Measurements from ENCODE around the gene ALDH1A3.

ALDH1A3 gene

GRCh38 chr15:100869151-100869999, 10.3 kb upstream of the ALDH1A3 start:
- Histone ChIP-seq H3K9me3 (ENCODE audit: control insufficient read depth, low read length) (no peaks in the 10 kb centered on the region), H3K27me3 (replicated peaks; ENCODE audit: control insufficient read depth, insufficient read depth, low read length, poor library complexity, severe bottlenecking) (no peaks in the 10 kb centered on the region), H3K27ac (ENCODE audit: insufficient read depth, low read length, poor library complexity, severe bottlenecking) (no peak overlapping the region), H3K36me3 (ENCODE audit: control insufficient read depth, insufficient read depth, low read length) (no peaks in the 10 kb centered on the region), H3K4me1 (ENCODE audit: control insufficient read depth, insufficient read depth, low read length, poor library complexity, severe bottlenecking) (no peaks in the 10 kb centered on the region), H3K4me3 (ENCODE audit: insufficient read depth, low read depth, low read length, poor library complexity, severe bottlenecking) (no peak overlapping the region)
- DNase-seq, result no peak

GRCh38 chr15:100873029-100873677, 6.5 kb upstream of the ALDH1A3 start:
- Histone ChIP-seq H3K4me1 (ENCODE audit: control insufficient read depth, insufficient read depth, low read length, poor library complexity, severe bottlenecking) (no peaks in the 10 kb centered on the region), H3K9me3 (ENCODE audit: control insufficient read depth, low read length) (no peaks in the 10 kb centered on the region), H3K4me3 (ENCODE audit: insufficient read depth, low read depth, low read length, poor library complexity, severe bottlenecking) (no peak overlapping the region), H3K27me3 (replicated peaks; ENCODE audit: control insufficient read depth, insufficient read depth, low read length, poor library complexity, severe bottlenecking) (no peaks in the 10 kb centered on the region), H3K36me3 (ENCODE audit: control insufficient read depth, insufficient read depth, low read length) (no peaks in the 10 kb centered on the region), H3K27ac (ENCODE audit: insufficient read depth, low read length, poor library complexity, severe bottlenecking) (no peak overlapping the region)
- DNase-seq, result peak in 2 of 3 donors; percentile 11 to 35

- Histone ChIP-seq H3K36me3 (ENCODE audit: control insufficient read depth, insufficient read depth, low read length) (no peaks in the 10 kb centered on the region), H3K9me3 (ENCODE audit: control insufficient read depth, low read length) (no peaks in the 10 kb centered on the region), H3K27ac (ENCODE audit: insufficient read depth, low read length, poor library complexity, severe bottlenecking) (no peak overlapping the region), H3K4me3 (ENCODE audit: insufficient read depth, low read depth, low read length, poor library complexity, severe bottlenecking) (no peak overlapping the region), H3K27me3 (replicated peaks; ENCODE audit: control insufficient read depth, insufficient read depth, low read length, poor library complexity, severe bottlenecking) (peaks cover 12% of the 10 kb centered on the region), H3K4me1 (ENCODE audit: control insufficient read depth, insufficient read depth, low read length, poor library complexity, severe bottlenecking) (no peaks in the 10 kb centered on the region)
- DNase-seq, result no peak
Measured at GRCh38 chr15:100875495-100875894, 4.1 kb upstream of the ALDH1A3 start.

- H3K4me3 ChIP-seq (ENCODE audit: insufficient read depth, low read depth, low read length, poor library complexity, severe bottlenecking), result no peak overlapping the region
- H3K9me3 ChIP-seq (ENCODE audit: control insufficient read depth, low read length), result no peaks in the 10 kb centered on the region
- H3K27me3 ChIP-seq (replicated peaks; ENCODE audit: control insufficient read depth, insufficient read depth, low read length, poor library complexity, severe bottlenecking), result peaks cover 16% of the 10 kb centered on the region
- H3K4me1 ChIP-seq (ENCODE audit: control insufficient read depth, insufficient read depth, low read length, poor library complexity, severe bottlenecking), result no peaks in the 10 kb centered on the region
- no peaks in the 10 kb centered on the region for H3K36me3 ChIP-seq (ENCODE audit: control insufficient read depth, insufficient read depth, low read length)
- DNase-seq, result no peak
- H3K27ac ChIP-seq (ENCODE audit: insufficient read depth, low read length, poor library complexity, severe bottlenecking), result no peak overlapping the region
Measured at GRCh38 chr15:100875976-100876375, 3.7 kb upstream of the ALDH1A3 start.

GRCh38 chr15:100877551-100877950, 2.1 kb upstream of the ALDH1A3 start:
- Histone ChIP-seq H3K4me1 (ENCODE audit: control insufficient read depth, insufficient read depth, low read length, poor library complexity, severe bottlenecking) (no peaks in the 10 kb centered on the region), H3K9me3 (ENCODE audit: control insufficient read depth, low read length) (no peaks in the 10 kb centered on the region), H3K36me3 (ENCODE audit: control insufficient read depth, insufficient read depth, low read length) (no peaks in the 10 kb centered on the region), H3K27ac (ENCODE audit: insufficient read depth, low read length, poor library complexity, severe bottlenecking) (no peak overlapping the region), H3K4me3 (ENCODE audit: insufficient read depth, low read depth, low read length, poor library complexity, severe bottlenecking) (no peak overlapping the region), H3K27me3 (replicated peaks; ENCODE audit: control insufficient read depth, insufficient read depth, low read length, poor library complexity, severe bottlenecking) (peaks cover 16% of the 10 kb centered on the region)
- no peak for DNase-seq

GRCh38 chr15:100878130-100878529, 1.5 kb upstream of the ALDH1A3 start:
- H3K4me1 ChIP-seq (ENCODE audit: control insufficient read depth, insufficient read depth, low read length, poor library complexity, severe bottlenecking), result no peaks in the 10 kb centered on the region
- DNase-seq, result no peak
- no peaks in the 10 kb centered on the region for H3K36me3 ChIP-seq (ENCODE audit: control insufficient read depth, insufficient read depth, low read length)
- no peaks in the 10 kb centered on the region for H3K9me3 ChIP-seq (ENCODE audit: control insufficient read depth, low read length)
- no peak overlapping the region for H3K27ac ChIP-seq (ENCODE audit: insufficient read depth, low read length, poor library complexity, severe bottlenecking)
- H3K4me3 ChIP-seq (ENCODE audit: insufficient read depth, low read depth, low read length, poor library complexity, severe bottlenecking), result no peak overlapping the region
- peaks cover 16% of the 10 kb centered on the region for H3K27me3 ChIP-seq (replicated peaks; ENCODE audit: control insufficient read depth, insufficient read depth, low read length, poor library complexity, severe bottlenecking)

GRCh38 chr15:100878648-100879047, 983 bp upstream of the ALDH1A3 start:
- Histone ChIP-seq H3K4me3 (ENCODE audit: insufficient read depth, low read depth, low read length, poor library complexity, severe bottlenecking) (no peak overlapping the region), H3K27ac (ENCODE audit: insufficient read depth, low read length, poor library complexity, severe bottlenecking) (no peak overlapping the region), H3K4me1 (ENCODE audit: control insufficient read depth, insufficient read depth, low read length, poor library complexity, severe bottlenecking) (no peaks in the 10 kb centered on the region), H3K9me3 (ENCODE audit: control insufficient read depth, low read length) (no peaks in the 10 kb centered on the region), H3K27me3 (replicated peaks; ENCODE audit: control insufficient read depth, insufficient read depth, low read length, poor library complexity, severe bottlenecking) (peaks cover 16% of the 10 kb centered on the region), H3K36me3 (ENCODE audit: control insufficient read depth, insufficient read depth, low read length) (no peaks in the 10 kb centered on the region)
- no peak for DNase-seq

GRCh38 chr15:100879061-100879463, 569 bp upstream of the ALDH1A3 start:
- H3K27me3 ChIP-seq (replicated peaks; ENCODE audit: control insufficient read depth, insufficient read depth, low read length, poor library complexity, severe bottlenecking), result peaks cover 16% of the 10 kb centered on the region
- DNase-seq, result no peak
- no peaks in the 10 kb centered on the region for H3K9me3 ChIP-seq (ENCODE audit: control insufficient read depth, low read length)
- no peaks in the 10 kb centered on the region for H3K36me3 ChIP-seq (ENCODE audit: control insufficient read depth, insufficient read depth, low read length)
- no peak overlapping the region for H3K27ac ChIP-seq (ENCODE audit: insufficient read depth, low read length, poor library complexity, severe bottlenecking)
- no peaks in the 10 kb centered on the region for H3K4me1 ChIP-seq (ENCODE audit: control insufficient read depth, insufficient read depth, low read length, poor library complexity, severe bottlenecking)
- no peak overlapping the region for H3K4me3 ChIP-seq (ENCODE audit: insufficient read depth, low read depth, low read length, poor library complexity, severe bottlenecking)

- Histone ChIP-seq H3K27me3 (replicated peaks; ENCODE audit: control insufficient read depth, insufficient read depth, low read length, poor library complexity, severe bottlenecking) (peaks cover 16% of the 10 kb centered on the region), H3K4me3 (ENCODE audit: insufficient read depth, low read depth, low read length, poor library complexity, severe bottlenecking) (no peak overlapping the region)
- no peak for DNase-seq
Measured at GRCh38 chr15:100880139-100880896, 687 bp downstream of the ALDH1A3 start.

GRCh38 chr15:100880897-100881242, 1.2 kb downstream of the ALDH1A3 start:
- Histone ChIP-seq H3K4me3 (ENCODE audit: insufficient read depth, low read depth, low read length, poor library complexity, severe bottlenecking) (no peak overlapping the region), H3K27me3 (replicated peaks; ENCODE audit: control insufficient read depth, insufficient read depth, low read length, poor library complexity, severe bottlenecking) (peaks cover 16% of the 10 kb centered on the region), H3K4me1 (ENCODE audit: control insufficient read depth, insufficient read depth, low read length, poor library complexity, severe bottlenecking) (no peaks in the 10 kb centered on the region), H3K9me3 (ENCODE audit: control insufficient read depth, low read length) (no peaks in the 10 kb centered on the region), H3K36me3 (ENCODE audit: control insufficient read depth, insufficient read depth, low read length) (no peaks in the 10 kb centered on the region), H3K27ac (ENCODE audit: insufficient read depth, low read length, poor library complexity, severe bottlenecking) (no peak overlapping the region)
- no peak for DNase-seq

More at GRCh38 chr15:100880139-100880896, 687 bp downstream of the ALDH1A3 start:
- no peak overlapping the region for H3K27ac ChIP-seq (ENCODE audit: insufficient read depth, low read length, poor library complexity, severe bottlenecking)
- no peaks in the 10 kb centered on the region for H3K4me1 ChIP-seq (ENCODE audit: control insufficient read depth, insufficient read depth, low read length, poor library complexity, severe bottlenecking)
- H3K36me3 ChIP-seq (ENCODE audit: control insufficient read depth, insufficient read depth, low read length), result no peaks in the 10 kb centered on the region
- no peaks in the 10 kb centered on the region for H3K9me3 ChIP-seq (ENCODE audit: control insufficient read depth, low read length)
